Measurements from ENCODE around the gene SPECC1. TPM values are rescaled to one million over a fixed set of nuclear protein-coding genes. Genes with fewer than 3 reads are reported as not detected.

SPECC1 gene
- total RNA-seq, 1 donor from 2014 or later = 38.0 TPM

DNA sequence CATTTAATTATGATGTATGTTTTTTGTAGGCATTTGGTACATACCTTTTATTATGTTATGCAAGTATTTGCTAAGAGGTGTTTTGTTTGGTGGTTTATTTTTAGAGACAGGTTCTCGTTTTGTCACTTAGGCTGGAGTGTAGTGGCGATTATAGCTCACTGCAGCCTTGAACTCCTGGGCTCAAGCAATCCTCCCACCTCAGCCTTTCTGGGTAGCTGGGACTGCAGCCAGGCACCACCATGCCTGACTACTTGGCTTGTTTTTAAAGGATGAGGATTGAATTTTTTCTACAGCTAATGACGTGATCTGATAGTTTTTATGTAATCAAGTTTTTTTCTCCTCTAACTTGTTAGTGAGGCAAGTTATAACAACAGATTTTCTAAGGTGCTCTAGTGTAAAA lies 199.6 kb downstream of the SPECC1 start:
- H3K27ac Mint-ChIP-seq = no peak overlapping the region
- DNase-seq (ENCODE audit: extremely low spot score, unreplicated experiment) = no peak
- H3K4me1 Mint-ChIP-seq (ENCODE audit: unreplicated experiment) = no peaks in the 10 kb centered on the region
- TF ChIP-seq, protein P1, sequence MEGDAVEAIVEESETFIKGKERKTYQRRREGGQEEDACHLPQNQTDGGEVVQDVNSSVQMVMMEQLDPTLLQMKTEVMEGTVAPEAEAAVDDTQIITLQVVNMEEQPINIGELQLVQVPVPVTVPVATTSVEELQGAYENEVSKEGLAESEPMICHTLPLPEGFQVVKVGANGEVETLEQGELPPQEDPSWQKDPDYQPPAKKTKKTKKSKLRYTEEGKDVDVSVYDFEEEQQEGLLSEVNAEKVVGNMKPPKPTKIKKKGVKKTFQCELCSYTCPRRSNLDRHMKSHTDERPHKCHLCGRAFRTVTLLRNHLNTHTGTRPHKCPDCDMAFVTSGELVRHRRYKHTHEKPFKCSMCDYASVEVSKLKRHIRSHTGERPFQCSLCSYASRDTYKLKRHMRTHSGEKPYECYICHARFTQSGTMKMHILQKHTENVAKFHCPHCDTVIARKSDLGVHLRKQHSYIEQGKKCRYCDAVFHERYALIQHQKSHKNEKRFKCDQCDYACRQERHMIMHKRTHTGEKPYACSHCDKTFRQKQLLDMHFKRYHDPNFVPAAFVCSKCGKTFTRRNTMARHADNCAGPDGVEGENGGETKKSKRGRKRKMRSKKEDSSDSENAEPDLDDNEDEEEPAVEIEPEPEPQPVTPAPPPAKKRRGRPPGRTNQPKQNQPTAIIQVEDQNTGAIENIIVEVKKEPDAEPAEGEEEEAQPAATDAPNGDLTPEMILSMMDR (conservative IDR thresholded peaks at IDR 0.05) = no peak
- peaks cover 22% of the 10 kb centered on the region for H3K36me3 Mint-ChIP-seq
- H3K27me3 Mint-ChIP-seq = no peaks in the 10 kb centered on the region
- no peak overlapping the region for H3K4me3 Mint-ChIP-seq
- H3K9me3 Mint-ChIP-seq = peaks cover 5% of the 10 kb centered on the region

GRCh38 chr17:20210180-20210579 lies 201.0 kb downstream of the SPECC1 start:
- TF ChIP-seq, protein P1 (conservative IDR thresholded peaks at IDR 0.05) = no peak
- Mint-ChIP-seq H3K27me3 (no peaks in the 10 kb centered on the region), H3K27ac (no peak overlapping the region), H3K36me3 (peaks cover 10% of the 10 kb centered on the region), H3K4me3 (no peak overlapping the region), H3K9me3 (peaks cover 5% of the 10 kb centered on the region), H3K4me1 (ENCODE audit: unreplicated experiment) (no peaks in the 10 kb centered on the region)
- DNase-seq (ENCODE audit: extremely low spot score, unreplicated experiment) = no peak

DNA sequence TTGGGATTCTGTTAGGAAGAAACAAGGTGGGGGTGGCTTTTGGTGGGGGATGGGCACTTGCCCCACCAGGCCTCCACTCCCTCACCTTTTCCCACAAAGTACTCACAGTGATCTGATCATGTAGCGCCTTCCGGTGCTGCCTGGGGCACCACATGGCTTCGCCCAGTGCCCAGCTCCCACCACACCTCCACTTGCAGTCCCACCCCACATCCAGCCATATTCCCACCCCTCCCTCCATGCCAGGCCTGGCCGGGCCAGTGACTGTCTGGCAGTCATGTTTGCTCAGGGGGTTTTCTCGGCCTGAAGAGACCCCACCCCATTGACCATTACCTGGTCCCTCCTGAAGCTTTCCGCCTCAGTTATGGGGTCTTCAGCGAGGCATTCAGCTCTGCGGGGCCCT lies 201.5 kb downstream of the SPECC1 start:
- TF ChIP-seq, protein P1 (conservative IDR thresholded peaks at IDR 0.05) = no peak
- H3K27me3 Mint-ChIP-seq = no peaks in the 10 kb centered on the region

GRCh38 chr17:20211246-20211645 lies 202.1 kb downstream of the SPECC1 start:
- no peak overlapping the region for H3K27ac Mint-ChIP-seq
- DNase-seq (ENCODE audit: extremely low spot score, unreplicated experiment) = no peak
- peaks cover 5% of the 10 kb centered on the region for H3K9me3 Mint-ChIP-seq
- TF ChIP-seq, protein P1 (conservative IDR thresholded peaks at IDR 0.05) = no peak
- no peaks in the 10 kb centered on the region for H3K27me3 Mint-ChIP-seq
- H3K4me3 Mint-ChIP-seq = no peak overlapping the region
- no peaks in the 10 kb centered on the region for H3K4me1 Mint-ChIP-seq (ENCODE audit: unreplicated experiment)
- H3K36me3 Mint-ChIP-seq = peaks cover 10% of the 10 kb centered on the region

More for the DNA sequence above, 201.5 kb downstream of the SPECC1 start:
- Mint-ChIP-seq H3K9me3 (peaks cover 5% of the 10 kb centered on the region), H3K4me3 (no peak overlapping the region), H3K36me3 (peaks cover 10% of the 10 kb centered on the region), H3K27ac (no peak overlapping the region), H3K4me1 (ENCODE audit: unreplicated experiment) (no peaks in the 10 kb centered on the region)
- no peak for DNase-seq (ENCODE audit: extremely low spot score, unreplicated experiment)

DNA sequence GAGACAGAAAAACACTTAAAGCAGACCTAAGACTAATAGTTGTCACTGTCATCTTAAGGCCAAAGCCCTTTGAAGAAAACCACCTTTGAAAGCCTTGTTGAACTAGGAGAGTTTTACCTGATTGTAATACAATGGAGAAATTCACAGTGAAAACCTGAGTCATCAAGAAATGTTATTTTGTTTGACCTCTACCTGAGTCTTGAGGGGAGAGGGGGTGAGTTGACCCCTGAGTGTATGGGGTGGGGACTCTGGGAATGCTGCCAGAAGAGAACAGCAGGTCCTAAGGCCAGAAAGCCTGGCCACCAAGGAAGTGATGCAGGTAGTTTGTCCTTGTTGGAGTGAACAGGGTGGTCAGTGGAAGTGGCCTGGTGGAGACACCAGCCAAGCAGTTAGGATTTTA lies 204.3 kb downstream of the SPECC1 start:
- no peak overlapping the region for H3K27ac Mint-ChIP-seq
- no peaks in the 10 kb centered on the region for H3K27me3 Mint-ChIP-seq
- H3K4me1 Mint-ChIP-seq (ENCODE audit: unreplicated experiment) = peaks cover 4% of the 10 kb centered on the region
- peaks cover 5% of the 10 kb centered on the region for H3K9me3 Mint-ChIP-seq
- no peak for DNase-seq (ENCODE audit: extremely low spot score, unreplicated experiment)
- H3K36me3 Mint-ChIP-seq = peaks cover 10% of the 10 kb centered on the region
- TF ChIP-seq, protein P1 (conservative IDR thresholded peaks at IDR 0.05) = no peak
- H3K4me3 Mint-ChIP-seq = no peak overlapping the region

- DNase-seq (ENCODE audit: extremely low spot score, unreplicated experiment) = no peak
- TF ChIP-seq, protein P1 (conservative IDR thresholded peaks at IDR 0.05) = no peak
- H3K4me1 Mint-ChIP-seq (ENCODE audit: unreplicated experiment) = peaks cover 4% of the 10 kb centered on the region
- peaks cover 5% of the 10 kb centered on the region for H3K9me3 Mint-ChIP-seq
- peaks cover 10% of the 10 kb centered on the region for H3K36me3 Mint-ChIP-seq
- no peaks in the 10 kb centered on the region for H3K27me3 Mint-ChIP-seq
- H3K4me3 Mint-ChIP-seq = no peak overlapping the region
- H3K27ac Mint-ChIP-seq = no peak overlapping the region
Measured at GRCh38 chr17:20214794-20215193, 205.6 kb downstream of the SPECC1 start.
